Measurements from ENCODE around the gene UBL4A. TPM values are rescaled to one million over a fixed set of nuclear protein-coding genes. Genes with fewer than 3 reads are reported as not detected.

The UBL4A gene
- total and polyA plus RNA-seq, 9 of the 15 experiments (the other 6 are each of a cell fraction or from before 2014, with no cell fraction given), result 15.2 to 140 (median 100) TPM

DNA sequence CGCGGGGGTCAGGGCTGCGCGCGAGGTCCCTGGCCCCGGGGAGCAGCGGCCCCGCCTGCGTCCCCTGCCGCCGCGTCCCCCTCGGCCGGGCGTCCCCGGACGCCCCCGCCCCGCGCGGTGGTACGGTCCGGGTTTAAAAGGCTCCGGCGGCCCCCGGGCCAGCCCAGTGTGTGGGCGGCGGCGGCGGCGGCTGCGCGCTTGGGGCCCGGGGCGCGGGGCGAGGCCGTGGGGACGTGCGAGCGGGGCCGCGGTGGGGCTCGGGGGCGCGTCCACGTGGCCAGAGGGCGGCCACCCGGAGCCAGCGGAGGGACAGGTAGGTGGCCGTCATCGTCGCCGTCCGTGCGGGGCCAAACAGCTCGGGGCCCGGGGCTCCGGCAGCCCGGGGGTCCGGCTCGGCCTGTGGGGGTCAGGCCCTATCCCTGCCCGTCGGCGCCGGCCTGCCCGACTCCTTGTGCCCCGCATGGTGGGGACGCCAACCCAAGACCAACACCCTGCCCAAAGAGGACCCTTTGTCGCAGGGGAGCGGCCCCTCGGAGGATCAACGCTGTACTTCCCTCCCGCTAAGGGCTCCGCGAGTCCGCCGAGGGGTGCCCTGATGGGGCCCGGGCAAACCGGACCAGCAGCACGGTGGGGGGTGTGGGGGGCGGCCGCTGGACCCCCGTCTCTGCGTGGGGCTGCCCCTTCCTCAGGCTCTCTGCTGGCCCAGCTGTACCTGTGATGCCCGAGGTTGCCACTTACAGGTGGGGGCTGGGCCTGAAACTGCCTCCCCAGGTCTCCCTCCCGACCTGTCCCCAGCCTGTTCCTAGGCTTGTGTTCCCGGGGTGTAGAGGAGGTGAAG, 28.1 kb downstream of the UBL4A start, which contains the start of gene PLXNA3:
TSS of gene PLXNA3 (plus strand) at position 166 of the 838 bp plus-strand sequence. CDS start 1,903 bp downstream, outside the sequence.
- WGBS (ENCODE audit: insufficient coverage, low coverage, missing lambda C conversion rate), result 0% methylated on average over 7 of the region's 88 CpGs
- no peak for FAIRE-seq
- TF ChIP-seq, protein P1, sequence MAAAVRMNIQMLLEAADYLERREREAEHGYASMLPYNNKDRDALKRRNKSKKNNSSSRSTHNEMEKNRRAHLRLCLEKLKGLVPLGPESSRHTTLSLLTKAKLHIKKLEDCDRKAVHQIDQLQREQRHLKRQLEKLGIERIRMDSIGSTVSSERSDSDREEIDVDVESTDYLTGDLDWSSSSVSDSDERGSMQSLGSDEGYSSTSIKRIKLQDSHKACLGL (CRISPR knock-in tag; IDR thresholded peaks at IDR 0.05; ENCODE audit: borderline replicate concordance, poor library complexity, severe bottlenecking), result no peak
- TF ChIP-seq MIER1 (IDR thresholded peaks at IDR 0.05; ENCODE audit: low read depth), result no peak
- TF ChIP-seq, protein P2, sequence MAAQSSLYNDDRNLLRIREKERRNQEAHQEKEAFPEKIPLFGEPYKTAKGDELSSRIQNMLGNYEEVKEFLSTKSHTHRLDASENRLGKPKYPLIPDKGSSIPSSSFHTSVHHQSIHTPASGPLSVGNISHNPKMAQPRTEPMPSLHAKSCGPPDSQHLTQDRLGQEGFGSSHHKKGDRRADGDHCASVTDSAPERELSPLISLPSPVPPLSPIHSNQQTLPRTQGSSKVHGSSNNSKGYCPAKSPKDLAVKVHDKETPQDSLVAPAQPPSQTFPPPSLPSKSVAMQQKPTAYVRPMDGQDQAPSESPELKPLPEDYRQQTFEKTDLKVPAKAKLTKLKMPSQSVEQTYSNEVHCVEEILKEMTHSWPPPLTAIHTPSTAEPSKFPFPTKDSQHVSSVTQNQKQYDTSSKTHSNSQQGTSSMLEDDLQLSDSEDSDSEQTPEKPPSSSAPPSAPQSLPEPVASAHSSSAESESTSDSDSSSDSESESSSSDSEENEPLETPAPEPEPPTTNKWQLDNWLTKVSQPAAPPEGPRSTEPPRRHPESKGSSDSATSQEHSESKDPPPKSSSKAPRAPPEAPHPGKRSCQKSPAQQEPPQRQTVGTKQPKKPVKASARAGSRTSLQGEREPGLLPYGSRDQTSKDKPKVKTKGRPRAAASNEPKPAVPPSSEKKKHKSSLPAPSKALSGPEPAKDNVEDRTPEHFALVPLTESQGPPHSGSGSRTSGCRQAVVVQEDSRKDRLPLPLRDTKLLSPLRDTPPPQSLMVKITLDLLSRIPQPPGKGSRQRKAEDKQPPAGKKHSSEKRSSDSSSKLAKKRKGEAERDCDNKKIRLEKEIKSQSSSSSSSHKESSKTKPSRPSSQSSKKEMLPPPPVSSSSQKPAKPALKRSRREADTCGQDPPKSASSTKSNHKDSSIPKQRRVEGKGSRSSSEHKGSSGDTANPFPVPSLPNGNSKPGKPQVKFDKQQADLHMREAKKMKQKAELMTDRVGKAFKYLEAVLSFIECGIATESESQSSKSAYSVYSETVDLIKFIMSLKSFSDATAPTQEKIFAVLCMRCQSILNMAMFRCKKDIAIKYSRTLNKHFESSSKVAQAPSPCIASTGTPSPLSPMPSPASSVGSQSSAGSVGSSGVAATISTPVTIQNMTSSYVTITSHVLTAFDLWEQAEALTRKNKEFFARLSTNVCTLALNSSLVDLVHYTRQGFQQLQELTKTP (IDR thresholded peaks at IDR 0.05; ENCODE audit: low read depth in 1 of 2, partially characterized antibody in 2 of 2), result no peak
- peak; percentile 97 to 99 for TF ChIP-seq NONO (IDR thresholded peaks at IDR 0.05; ENCODE audit: low read depth in 2 of 2, low read length in 1 of 2)
- TF ChIP-seq, protein P3, sequence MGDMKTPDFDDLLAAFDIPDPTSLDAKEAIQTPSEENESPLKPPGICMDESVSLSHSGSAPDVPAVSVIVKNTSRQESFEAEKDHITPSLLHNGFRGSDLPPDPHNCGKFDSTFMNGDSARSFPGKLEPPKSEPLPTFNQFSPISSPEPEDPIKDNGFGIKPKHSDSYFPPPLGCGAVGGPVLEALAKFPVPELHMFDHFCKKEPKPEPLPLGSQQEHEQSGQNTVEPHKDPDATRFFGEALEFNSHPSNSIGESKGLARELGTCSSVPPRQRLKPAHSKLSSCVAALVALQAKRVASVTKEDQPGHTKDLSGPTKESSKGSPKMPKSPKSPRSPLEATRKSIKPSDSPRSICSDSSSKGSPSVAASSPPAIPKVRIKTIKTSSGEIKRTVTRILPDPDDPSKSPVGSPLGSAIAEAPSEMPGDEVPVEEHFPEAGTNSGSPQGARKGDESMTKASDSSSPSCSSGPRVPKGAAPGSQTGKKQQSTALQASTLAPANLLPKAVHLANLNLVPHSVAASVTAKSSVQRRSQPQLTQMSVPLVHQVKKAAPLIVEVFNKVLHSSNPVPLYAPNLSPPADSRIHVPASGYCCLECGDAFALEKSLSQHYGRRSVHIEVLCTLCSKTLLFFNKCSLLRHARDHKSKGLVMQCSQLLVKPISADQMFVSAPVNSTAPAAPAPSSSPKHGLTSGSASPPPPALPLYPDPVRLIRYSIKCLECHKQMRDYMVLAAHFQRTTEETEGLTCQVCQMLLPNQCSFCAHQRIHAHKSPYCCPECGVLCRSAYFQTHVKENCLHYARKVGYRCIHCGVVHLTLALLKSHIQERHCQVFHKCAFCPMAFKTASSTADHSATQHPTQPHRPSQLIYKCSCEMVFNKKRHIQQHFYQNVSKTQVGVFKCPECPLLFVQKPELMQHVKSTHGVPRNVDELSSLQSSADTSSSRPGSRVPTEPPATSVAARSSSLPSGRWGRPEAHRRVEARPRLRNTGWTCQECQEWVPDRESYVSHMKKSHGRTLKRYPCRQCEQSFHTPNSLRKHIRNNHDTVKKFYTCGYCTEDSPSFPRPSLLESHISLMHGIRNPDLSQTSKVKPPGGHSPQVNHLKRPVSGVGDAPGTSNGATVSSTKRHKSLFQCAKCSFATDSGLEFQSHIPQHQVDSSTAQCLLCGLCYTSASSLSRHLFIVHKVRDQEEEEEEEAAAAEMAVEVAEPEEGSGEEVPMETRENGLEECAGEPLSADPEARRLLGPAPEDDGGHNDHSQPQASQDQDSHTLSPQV (IDR thresholded peaks at IDR 0.05), result no peak
- no peak for TF ChIP-seq TEAD2 (tag; IDR thresholded peaks at IDR 0.05)
- TF ChIP-seq, protein P4, sequence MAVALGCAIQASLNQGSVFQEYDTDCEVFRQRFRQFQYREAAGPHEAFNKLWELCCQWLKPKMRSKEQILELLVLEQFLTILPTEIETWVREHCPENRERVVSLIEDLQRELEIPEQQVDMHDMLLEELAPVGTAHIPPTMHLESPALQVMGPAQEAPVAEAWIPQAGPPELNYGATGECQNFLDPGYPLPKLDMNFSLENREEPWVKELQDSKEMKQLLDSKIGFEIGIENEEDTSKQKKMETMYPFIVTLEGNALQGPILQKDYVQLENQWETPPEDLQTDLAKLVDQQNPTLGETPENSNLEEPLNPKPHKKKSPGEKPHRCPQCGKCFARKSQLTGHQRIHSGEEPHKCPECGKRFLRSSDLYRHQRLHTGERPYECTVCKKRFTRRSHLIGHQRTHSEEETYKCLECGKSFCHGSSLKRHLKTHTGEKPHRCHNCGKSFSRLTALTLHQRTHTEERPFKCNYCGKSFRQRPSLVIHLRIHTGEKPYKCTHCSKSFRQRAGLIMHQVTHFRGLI (CRISPR knock-in tag; IDR thresholded peaks at IDR 0.05), result no peak
- TF ChIP-seq TAF7 (tag; IDR thresholded peaks at IDR 0.05), result no peak

More for the DNA sequence above, 28.1 kb downstream of the UBL4A start, which contains the start of gene PLXNA3:
- H4K20me1 ChIP-seq (replicated peaks; ENCODE audit: control insufficient read depth, insufficient read depth, low read length), result peaks cover 3% of the 10 kb centered on the region; the same call in 1 of the 2 replicates
- in situ Hi-C loops (cut with MboI) (no loop called here), intact Hi-C loops (cut with micrococcal nuclease) (no loop called here)
- no peaks in the 10 kb centered on the region for H3K9me3 ChIP-seq (replicated peaks; ENCODE audit: control insufficient read depth, insufficient read depth, low read depth, low read length)
- CTCF ChIA-PET (ENCODE audit: low intra/inter-chr PET ratio), result interaction anchor here (1.2 kb wide), 1 partner anchor 76 kb away, joined by 3 read pairs; no protein-coding TSS in a partner anchor
- peaks cover 30% of the 10 kb centered on the region for H3K79me2 ChIP-seq (ENCODE audit: control insufficient read depth, insufficient read depth, low read length)
- H3K4me3 ChIP-seq, result peak within 1 kb of the TSS; percentile 59
- peak within 1 kb of the TSS; percentile 74 for H3K27ac ChIP-seq (ENCODE audit: extremely low read depth, low read depth, low read length)
- peak within 1 kb of the TSS; percentile 87 for H2AFZ ChIP-seq (ENCODE audit: low read depth, low read length)
- H3K9me1 ChIP-seq (ENCODE audit: control insufficient read depth, insufficient read depth, low read length), result no peaks in the 10 kb centered on the region
- H3K9ac ChIP-seq (ENCODE audit: insufficient read depth in 1 of 2, low read depth in 2 of 2, low read length in 2 of 2), result peak within 1 kb of the TSS; percentile 66 to 92
- ATAC-seq (peak; percentile 66), DNase-seq (ENCODE audit: extremely low read depth in 1 of 4, low spot score in 3 of 4) (peak; percentile 70 to 87 (median 82))
- H3K4me2 ChIP-seq (ENCODE audit: insufficient read depth, low read length), result peak within 1 kb of the TSS; percentile 81
- H3K27me3 ChIP-seq (ENCODE audit: control insufficient read depth in 2 of 2, insufficient read depth in 2 of 2, low read length in 2 of 2), result no peaks in the 10 kb centered on the region
- peaks cover 30% of the 10 kb centered on the region; the same call in 2 of the 3 replicates for H3K36me3 ChIP-seq (ENCODE audit: control insufficient read depth, insufficient read depth, low read length)
- POLR2A ChIA-PET, result interaction anchor here (0.6 to 2.9 kb wide), 12 partner anchors 10 to 75 kb away, joined by 3 to 11 read pairs (median 4); partner anchors contain the start of genes ATP6AP1, LAGE3 and UBL4A
- peaks cover 7 to 50% of the 10 kb centered on the region in 2 experiments; a peak in 3 of 5 replicates for H3K4me1 ChIP-seq (replicated peaks in 1 of 2; ENCODE audit: control insufficient read depth in 2 of 2, insufficient read depth in 2 of 2, low read length in 2 of 2)
- BruUV-seq (replicated peaks), result TSS peak; percentile 79
